GM21423 (cell line): ENCODE results near the gene MAT2B.

Source experiments
- ATAC-seq: cut with Tn5 transposase; IDR thresholded peaks from one replicate; pipeline ENCODE4 v1.9.1; 2021; ENCODE audit warnings: mild to moderate bottlenecking, moderate library complexity; ENCODE audit not compliant: unreplicated experiment

Gene MAT2B

GRCh38 chr5:163548649-163549048, 43.2 kb downstream of the MAT2B start:
- no peak for ATAC-seq

- no peak for ATAC-seq
Observed at GRCh38 chr5:163551156-163551555, 45.7 kb downstream of the MAT2B start.

GRCh38 chr5:163552536-163552935, 47.1 kb downstream of the MAT2B start:
- no peak for ATAC-seq

- no peak for ATAC-seq
Observed at GRCh38 chr5:163561339-163561738, 55.9 kb downstream of the MAT2B start.

- no peak for ATAC-seq
Observed at GRCh38 chr5:163562071-163562470, 56.7 kb downstream of the MAT2B start.

- no peak for ATAC-seq
Observed at GRCh38 chr5:163563112-163563511, 57.7 kb downstream of the MAT2B start.

- no peak for ATAC-seq
Observed at GRCh38 chr5:163563880-163564279, 58.5 kb downstream of the MAT2B start.

- ATAC-seq, result peak; percentile 38
Observed at GRCh38 chr5:163564321-163564938, 59.0 kb downstream of the MAT2B start.

- ATAC-seq, result peak; percentile 2
Observed at GRCh38 chr5:163565492-163565891, 60.1 kb downstream of the MAT2B start.

GRCh38 chr5:163565931-163566608, 60.7 kb downstream of the MAT2B start:
- peak; percentile 71 for ATAC-seq

- no peak for ATAC-seq
Observed at GRCh38 chr5:163566678-163567077, 61.3 kb downstream of the MAT2B start.

GRCh38 chr5:163567811-163568210, 62.4 kb downstream of the MAT2B start:
- ATAC-seq, result no peak
